Measurements from ENCODE around the gene IL15. TPM values are rescaled to one million over a fixed set of nuclear protein-coding genes. Genes with fewer than 3 reads are reported as not detected.

IL15 gene
- total and polyA plus RNA-seq, 2 of the 8 experiments (the other 6 are each of a cell fraction or from before 2014, with no cell fraction given): 0.30 to 0.61 TPM

DNA sequence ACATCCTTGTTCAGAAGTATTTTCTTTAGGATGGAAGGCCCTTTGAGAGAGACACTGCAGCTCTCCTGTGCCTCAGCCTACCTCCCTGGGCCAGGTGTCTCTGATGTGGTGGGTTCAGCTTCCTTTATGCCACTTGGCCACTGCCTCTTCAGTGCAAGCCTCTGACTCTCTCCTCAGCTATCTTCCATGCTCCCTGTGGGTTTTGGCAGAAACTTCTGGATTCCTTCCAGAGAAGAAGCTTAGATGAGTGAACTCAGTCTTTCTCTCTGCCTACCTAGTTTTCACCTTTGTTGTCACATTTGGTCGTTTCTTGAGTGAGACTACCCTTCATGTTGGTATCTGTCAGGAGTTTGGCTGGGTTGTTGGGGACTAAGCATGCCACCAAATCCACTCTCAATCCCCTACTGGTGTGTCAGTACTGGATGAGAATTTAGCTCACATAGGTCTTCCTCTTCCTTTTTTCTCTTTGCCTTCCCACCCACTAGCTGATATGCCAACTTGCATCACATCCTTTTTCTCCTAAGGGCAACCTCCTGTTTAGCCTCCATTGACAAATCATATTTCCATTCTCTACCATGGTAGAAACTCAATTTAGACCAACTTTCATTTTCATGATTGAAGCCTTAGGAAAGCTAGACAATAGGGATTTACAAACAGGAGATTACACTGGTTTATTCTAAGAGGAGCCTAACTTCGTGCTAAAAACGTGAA lies 32.0 kb downstream of the IL15 start:
- Histone ChIP-seq H2BK20ac (ENCODE audit: low read length) (no peak overlapping the region), H2BK12ac (ENCODE audit: low read depth, low read length) (no peak overlapping the region), H3K27me3 (replicated peaks in 1 of 4; ENCODE audit: control insufficient read depth in 3 of 4, extremely low read depth in 1 of 4, insufficient read depth in 3 of 4, low read length in 3 of 4) (no peaks in the 10 kb centered on the region), H3K4me3 (ENCODE audit: extremely low read depth in 1 of 4, insufficient read depth in 2 of 4, low read depth in 3 of 4, low read length in 4 of 4) (no peak overlapping the region), H3K23ac (ENCODE audit: insufficient read length) (no peak overlapping the region), H3K36me3 (ENCODE audit: control insufficient read depth in 2 of 4, insufficient read depth in 4 of 4, low read length in 3 of 4) (no peaks in the 10 kb centered on the region), H3K9ac (replicated peaks in 1 of 4; ENCODE audit: extremely low read depth in 1 of 4, low read depth in 3 of 4, low read length in 3 of 4) (no peak overlapping the region), H3K4ac (replicated peaks; ENCODE audit: insufficient read length, low read depth, low read length) (no peak overlapping the region), H4K5ac (ENCODE audit: insufficient read length, low read depth, low read length) (no peak overlapping the region), H3K4me1 (replicated peaks in 1 of 4; ENCODE audit: control insufficient read depth in 3 of 4, insufficient read depth in 4 of 4, low read length in 3 of 4) (no peaks in the 10 kb centered on the region), H3K79me1 (ENCODE audit: low read depth, low read length) (no peaks in the 10 kb centered on the region), H3K27ac (ENCODE audit: low read depth, low read length) (no peak overlapping the region), H2BK15ac (ENCODE audit: low read length) (no peak overlapping the region), H2BK5ac (ENCODE audit: low read depth, low read length) (no peak overlapping the region), H4K8ac (ENCODE audit: extremely low read depth, insufficient read depth, low read length) (no peak overlapping the region), H4K20me1 (replicated peaks in 1 of 2; ENCODE audit: control insufficient read depth in 1 of 2, insufficient read depth in 2 of 2, low read length in 2 of 2) (no peaks in the 10 kb centered on the region), H3K4me2 (ENCODE audit: insufficient read depth in 1 of 2, low read depth in 2 of 2, low read length in 2 of 2) (no peak overlapping the region), H3K14ac (ENCODE audit: insufficient read length) (no peak overlapping the region), H2AFZ (ENCODE audit: low read length) (no peak overlapping the region; the same call in 1 of the 2 replicates), H2AK5ac (ENCODE audit: low read depth, low read length) (no peak overlapping the region), H4K91ac (replicated peaks; ENCODE audit: insufficient read length, low read length) (no peak overlapping the region), H3K56ac (replicated peaks; ENCODE audit: insufficient read length, low read depth, low read length) (no peak overlapping the region), H3K79me2 (ENCODE audit: control insufficient read depth in 1 of 2, insufficient read depth in 2 of 2, low read length in 2 of 2) (no peaks in the 10 kb centered on the region), H3K18ac (ENCODE audit: extremely low read depth, low read length) (no peak overlapping the region), H3K23me2 (ENCODE audit: low read depth, low read length) (no peaks in the 10 kb centered on the region), H2BK120ac (replicated peaks; ENCODE audit: low read depth, low read length) (no peak overlapping the region), H3K9me3 (ENCODE audit: insufficient read depth in 2 of 2, low read depth in 1 of 2, low read length in 1 of 2) (no peaks in the 10 kb centered on the region)
- WGBS, 2 experiments (ENCODE audit: extremely low coverage in 1 of 2, insufficient coverage in 1 of 2, insufficient read length in 1 of 2, insufficient replicate concordance in 2 of 2, low coverage in 1 of 2, low lambda C conversion rate in 2 of 2, missing lambda C conversion rate in 1 of 2): 95% methylated on average over 3 of the region's 3 CpGs; no CpG with 5 or more reads in 1 of the 2 experiments
- DNase-seq (ENCODE audit: low read depth in 1 of 2, low spot score in 2 of 2): no peak
- FAIRE-seq: no peak
- ChIA-PET CTCF (ENCODE audit: partially characterized antibody) (interaction anchor here (0.8 kb wide), 1 partner anchor 15 kb away, joined by 3 read pairs; no protein-coding TSS in a partner anchor), POLR2A (ENCODE audit: partially characterized antibody) (no interaction called here)
- TF ChIP-seq TEAD4 (IDR thresholded peaks at IDR 0.05; ENCODE audit: low read depth, low read length): no peak
- TF ChIP-seq, protein P1, sequence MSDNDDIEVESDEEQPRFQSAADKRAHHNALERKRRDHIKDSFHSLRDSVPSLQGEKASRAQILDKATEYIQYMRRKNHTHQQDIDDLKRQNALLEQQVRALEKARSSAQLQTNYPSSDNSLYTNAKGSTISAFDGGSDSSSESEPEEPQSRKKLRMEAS (IDR thresholded peaks at IDR 0.05): no peak
- no peak for TF ChIP-seq CHD1 (IDR thresholded peaks at IDR 0.05; ENCODE audit: low read depth, low read length)
- TF ChIP-seq GABPA (IDR thresholded peaks at IDR 0.05; ENCODE audit: borderline replicate concordance, insufficient read depth, low read length): no peak
- no peak for TF ChIP-seq RFX5 (IDR thresholded peaks at IDR 0.05; ENCODE audit: borderline replicate concordance, low read depth, low read length)
- TF ChIP-seq, protein P2, sequence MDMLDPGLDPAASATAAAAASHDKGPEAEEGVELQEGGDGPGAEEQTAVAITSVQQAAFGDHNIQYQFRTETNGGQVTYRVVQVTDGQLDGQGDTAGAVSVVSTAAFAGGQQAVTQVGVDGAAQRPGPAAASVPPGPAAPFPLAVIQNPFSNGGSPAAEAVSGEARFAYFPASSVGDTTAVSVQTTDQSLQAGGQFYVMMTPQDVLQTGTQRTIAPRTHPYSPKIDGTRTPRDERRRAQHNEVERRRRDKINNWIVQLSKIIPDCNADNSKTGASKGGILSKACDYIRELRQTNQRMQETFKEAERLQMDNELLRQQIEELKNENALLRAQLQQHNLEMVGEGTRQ (IDR thresholded peaks at IDR 0.05; ENCODE audit: low read length): no peak
- TF ChIP-seq, protein P3, sequence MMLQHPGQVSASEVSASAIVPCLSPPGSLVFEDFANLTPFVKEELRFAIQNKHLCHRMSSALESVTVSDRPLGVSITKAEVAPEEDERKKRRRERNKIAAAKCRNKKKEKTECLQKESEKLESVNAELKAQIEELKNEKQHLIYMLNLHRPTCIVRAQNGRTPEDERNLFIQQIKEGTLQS (IDR thresholded peaks at IDR 0.05; ENCODE audit: insufficient read depth, low read depth, low read length): no peak

Data from H1 (cell line).